Kidney epithelial cell (primary cell): ENCODE measurements around the gene ABCG1. TPM values are rescaled to one million over a fixed set of nuclear protein-coding genes. Genes with fewer than 3 reads are reported as not detected.

ENCODE experiments used
- DNase-seq: peaks from one replicate; pipeline ENCODE4 v3.0.0-alpha.2; 2010; ENCODE audit warnings: low read depth
- H3K27me3 ChIP-seq: 2 replicates; pipeline ENCODE4 v1.6.0; 2011; ENCODE audit warnings: low read length; ENCODE audit not compliant: control insufficient read depth, insufficient read depth
- H3K36me3 ChIP-seq: 2 replicates; pipeline ENCODE4 v1.5.1; 2011; ENCODE audit warnings: low read length; ENCODE audit not compliant: control insufficient read depth, insufficient read depth
- H3K4me3 ChIP-seq: 2 replicates; pipeline ENCODE4 v1.5.1; 2011; ENCODE audit warnings: low read depth, mild to moderate bottlenecking, control low read depth, low read length
- CTCF ChIP-seq: IDR thresholded peaks from 2 replicates; pipeline ENCODE4 v1.5.1; 2011; ENCODE audit warnings: mild to moderate bottlenecking, moderate library complexity, low read length, control low read depth, inconsistent platforms; ENCODE audit not compliant: insufficient read depth, poor library complexity, severe bottlenecking
- total RNA-seq: library from RNA; depleted of rRNA; stranded (reverse); fragments of >200 nt; gene quantifications from 2 replicates; pipeline ENCODE4 v1.2.3, GENCODE V29; 2015

Gene ABCG1
- total RNA-seq, 1 donor from 2014 or later, result 3.6 TPM

- Histone ChIP-seq H3K36me3 (no peaks in the 10 kb centered on the region), H3K27me3 (peaks cover 36% of the 10 kb centered on the region), H3K4me3 (no peak overlapping the region)
- no peak for DNase-seq
- TF ChIP-seq CTCF, result no peak
Measured at GRCh38 chr21:42222386-42222785, 3.4 kb downstream of the ABCG1 start.

GRCh38 chr21:42222821-42223390 is 4.0 kb downstream of the ABCG1 start:
- TF ChIP-seq CTCF, result no peak
- H3K4me3 ChIP-seq, result no peak overlapping the region
- H3K27me3 ChIP-seq, result peaks cover 35% of the 10 kb centered on the region

GRCh38 chr21:42223826-42224575 is 5.1 kb downstream of the ABCG1 start:
- no peak for DNase-seq
- Histone ChIP-seq H3K36me3 (no peaks in the 10 kb centered on the region), H3K27me3 (peaks cover 25% of the 10 kb centered on the region), H3K4me3 (no peak overlapping the region)
- no peak for TF ChIP-seq CTCF

More at GRCh38 chr21:42222821-42223390, 4.0 kb downstream of the ABCG1 start:
- no peaks in the 10 kb centered on the region for H3K36me3 ChIP-seq
- DNase-seq, result no peak

GRCh38 chr21:42225042-42225441 is 6.1 kb downstream of the ABCG1 start:
- H3K4me3 ChIP-seq, result no peak overlapping the region
- H3K36me3 ChIP-seq, result no peaks in the 10 kb centered on the region
- DNase-seq, result no peak
- H3K27me3 ChIP-seq, result peaks cover 15% of the 10 kb centered on the region
- TF ChIP-seq CTCF, result no peak

GRCh38 chr21:42225571-42226155 is 6.7 kb downstream of the ABCG1 start:
- DNase-seq, result no peak
- H3K27me3 ChIP-seq, result peaks cover 10% of the 10 kb centered on the region

More at GRCh38 chr21:42225571-42226155, 6.7 kb downstream of the ABCG1 start:
- TF ChIP-seq CTCF, result no peak
- Histone ChIP-seq H3K4me3 (no peak overlapping the region), H3K36me3 (no peaks in the 10 kb centered on the region)
